Neuron (in vitro differentiated cells): ENCODE results near the gene GRIN2A.

Source experiments
- H2AFZ ChIP-seq: one replicate; pipeline ENCODE4 v1.6.1; 2013; ENCODE audit warnings: low read depth, mild to moderate bottlenecking, inconsistent platforms, low read length, moderate library complexity
- H3K27me3 ChIP-seq: one replicate; pipeline ENCODE4 v1.6.1; 2013; ENCODE audit warnings: low read length; ENCODE audit not compliant: insufficient read depth
- H3K36me3 ChIP-seq: one replicate; pipeline ENCODE4 v1.6.1; 2013; ENCODE audit warnings: low read length; ENCODE audit not compliant: insufficient read depth
- H3K4me1 ChIP-seq: one replicate; pipeline ENCODE4 v1.6.1; 2013; ENCODE audit warnings: low read length; ENCODE audit not compliant: insufficient read depth
- H3K4me3 ChIP-seq: 2 replicates; pipeline ENCODE4 v1.5.1; 2013; ENCODE audit warnings: mild to moderate bottlenecking, low read length, moderate library complexity
- H3K9me3 ChIP-seq: one replicate; pipeline ENCODE4 v1.6.1; 2013; ENCODE audit warnings: low read length

Gene GRIN2A

GRCh38 chr16:10178080-10178479 is 4.1 kb downstream of the GRIN2A start:
- Histone ChIP-seq H3K4me1 (no peaks in the 10 kb centered on the region), H3K4me3 (no peak overlapping the region), H3K27me3 (peaks cover 29% of the 10 kb centered on the region), H2AFZ (no peak overlapping the region), H3K36me3 (no peaks in the 10 kb centered on the region), H3K9me3 (no peaks in the 10 kb centered on the region)

- Histone ChIP-seq H3K4me1 (no peaks in the 10 kb centered on the region), H3K36me3 (no peaks in the 10 kb centered on the region), H3K9me3 (no peaks in the 10 kb centered on the region), H2AFZ (no peak overlapping the region), H3K4me3 (no peak overlapping the region), H3K27me3 (no peaks in the 10 kb centered on the region)
Observed at GRCh38 chr16:10172848-10173655, 9.2 kb downstream of the GRIN2A start.

GRCh38 chr16:10171221-10171620 is 11.0 kb downstream of the GRIN2A start:
- no peaks in the 10 kb centered on the region for H3K27me3 ChIP-seq
- H3K4me1 ChIP-seq, result no peaks in the 10 kb centered on the region
- H3K36me3 ChIP-seq, result no peaks in the 10 kb centered on the region
- no peak overlapping the region for H3K4me3 ChIP-seq
- H2AFZ ChIP-seq, result no peak overlapping the region
- H3K9me3 ChIP-seq, result no peaks in the 10 kb centered on the region

- Histone ChIP-seq H3K36me3 (no peaks in the 10 kb centered on the region), H2AFZ (no peak overlapping the region), H3K4me3 (no peak overlapping the region), H3K27me3 (no peaks in the 10 kb centered on the region), H3K9me3 (no peaks in the 10 kb centered on the region), H3K4me1 (no peaks in the 10 kb centered on the region)
Observed at GRCh38 chr16:10169904-10170410, 12.3 kb downstream of the GRIN2A start.

GRCh38 chr16:10169031-10169430 is 13.2 kb downstream of the GRIN2A start:
- H3K9me3 ChIP-seq, result no peaks in the 10 kb centered on the region
- no peak overlapping the region for H3K4me3 ChIP-seq
- H2AFZ ChIP-seq, result no peak overlapping the region

GRCh38 chr16:10168258-10168657 is 14.0 kb downstream of the GRIN2A start:
- Histone ChIP-seq H3K36me3 (no peaks in the 10 kb centered on the region), H3K4me3 (no peak overlapping the region), H2AFZ (no peak overlapping the region), H3K4me1 (no peaks in the 10 kb centered on the region), H3K9me3 (no peaks in the 10 kb centered on the region), H3K27me3 (no peaks in the 10 kb centered on the region)

More at GRCh38 chr16:10169031-10169430, 13.2 kb downstream of the GRIN2A start:
- no peaks in the 10 kb centered on the region for H3K4me1 ChIP-seq
- no peaks in the 10 kb centered on the region for H3K36me3 ChIP-seq
- no peaks in the 10 kb centered on the region for H3K27me3 ChIP-seq

- Histone ChIP-seq H3K36me3 (no peaks in the 10 kb centered on the region), H3K4me3 (no peak overlapping the region), H2AFZ (no peak overlapping the region), H3K9me3 (no peaks in the 10 kb centered on the region), H3K27me3 (no peaks in the 10 kb centered on the region), H3K4me1 (no peaks in the 10 kb centered on the region)
Observed at GRCh38 chr16:10165643-10166042, 16.6 kb downstream of the GRIN2A start.

GRCh38 chr16:10162981-10163380 is 19.2 kb downstream of the GRIN2A start:
- Histone ChIP-seq H3K4me1 (no peaks in the 10 kb centered on the region), H3K36me3 (no peaks in the 10 kb centered on the region), H3K4me3 (no peak overlapping the region), H3K9me3 (no peaks in the 10 kb centered on the region), H2AFZ (no peak overlapping the region), H3K27me3 (no peaks in the 10 kb centered on the region)

- Histone ChIP-seq H3K9me3 (no peaks in the 10 kb centered on the region), H3K36me3 (no peaks in the 10 kb centered on the region), H2AFZ (no peak overlapping the region), H3K4me3 (no peak overlapping the region), H3K27me3 (no peaks in the 10 kb centered on the region), H3K4me1 (no peaks in the 10 kb centered on the region)
Observed at GRCh38 chr16:10156099-10156498, 26.1 kb downstream of the GRIN2A start.

GRCh38 chr16:10154389-10154788 is 27.8 kb downstream of the GRIN2A start:
- no peak overlapping the region for H2AFZ ChIP-seq
- H3K36me3 ChIP-seq, result no peaks in the 10 kb centered on the region
- H3K4me3 ChIP-seq, result no peak overlapping the region
- no peaks in the 10 kb centered on the region for H3K9me3 ChIP-seq
- H3K4me1 ChIP-seq, result no peaks in the 10 kb centered on the region
- H3K27me3 ChIP-seq, result no peaks in the 10 kb centered on the region

GRCh38 chr16:10153985-10154384 is 28.2 kb downstream of the GRIN2A start:
- no peaks in the 10 kb centered on the region for H3K27me3 ChIP-seq
- no peaks in the 10 kb centered on the region for H3K36me3 ChIP-seq
- no peaks in the 10 kb centered on the region for H3K9me3 ChIP-seq
- no peaks in the 10 kb centered on the region for H3K4me1 ChIP-seq
- H3K4me3 ChIP-seq, result no peak overlapping the region
- H2AFZ ChIP-seq, result no peak overlapping the region

GRCh38 chr16:10151718-10152117 is 30.5 kb downstream of the GRIN2A start:
- H3K27me3 ChIP-seq, result no peaks in the 10 kb centered on the region
- no peak overlapping the region for H3K4me3 ChIP-seq
- H3K4me1 ChIP-seq, result no peaks in the 10 kb centered on the region
- no peak overlapping the region for H2AFZ ChIP-seq
- no peaks in the 10 kb centered on the region for H3K9me3 ChIP-seq
- H3K36me3 ChIP-seq, result no peaks in the 10 kb centered on the region

- H3K4me3 ChIP-seq, result no peak overlapping the region
- no peak overlapping the region for H2AFZ ChIP-seq
Observed at GRCh38 chr16:10150906-10151305, 31.3 kb downstream of the GRIN2A start.

More at GRCh38 chr16:10150906-10151305, 31.3 kb downstream of the GRIN2A start:
- Histone ChIP-seq H3K27me3 (no peaks in the 10 kb centered on the region), H3K4me1 (no peaks in the 10 kb centered on the region), H3K9me3 (no peaks in the 10 kb centered on the region), H3K36me3 (no peaks in the 10 kb centered on the region)
